ENCODE results near the gene OR9Q1. TPM values are rescaled to one million over a fixed set of nuclear protein-coding genes. Genes with fewer than 3 reads are reported as not detected.
"Not testable (repeated sequence)": the region's sequence is repeated elsewhere in the genome, so short reads cannot be mapped to it uniquely, and the experiment has no call there.

Gene OR9Q1, protein sequence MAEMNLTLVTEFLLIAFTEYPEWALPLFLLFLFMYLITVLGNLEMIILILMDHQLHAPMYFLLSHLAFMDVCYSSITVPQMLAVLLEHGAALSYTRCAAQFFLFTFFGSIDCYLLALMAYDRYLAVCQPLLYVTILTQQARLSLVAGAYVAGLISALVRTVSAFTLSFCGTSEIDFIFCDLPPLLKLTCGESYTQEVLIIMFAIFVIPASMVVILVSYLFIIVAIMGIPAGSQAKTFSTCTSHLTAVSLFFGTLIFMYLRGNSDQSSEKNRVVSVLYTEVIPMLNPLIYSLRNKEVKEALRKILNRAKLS
- total RNA-seq = under 1 TPM in 1 of 2 donors, not detected in 1; 0.61 TPM

DNA sequence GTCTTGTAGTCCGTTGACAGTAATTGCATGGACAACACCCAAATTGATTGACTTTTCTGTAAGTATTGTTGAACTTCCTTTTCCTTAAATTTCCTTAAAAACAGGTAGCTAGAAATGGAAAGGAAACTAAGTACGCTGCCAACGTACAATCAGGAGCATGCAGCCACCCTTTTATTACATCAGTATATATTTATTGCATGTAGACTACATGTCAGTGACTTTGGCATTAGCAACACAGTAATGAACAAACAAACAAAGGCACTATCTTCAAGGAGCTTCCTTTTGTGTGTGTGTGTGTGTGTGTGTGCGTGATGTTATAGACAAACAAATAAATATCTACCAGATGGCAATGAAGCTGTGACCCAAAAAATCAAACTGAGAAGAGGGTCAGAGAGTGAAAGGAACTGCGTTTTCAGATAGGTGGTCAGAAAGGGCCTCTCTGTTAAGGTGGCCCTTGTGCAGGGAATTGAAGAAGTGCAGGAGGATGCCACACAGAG is at the start of gene OR9Q1:
Gene OR9Q1 (plus strand): TSS at position 447 of the 497 bp plus-strand sequence. CDS start 155,564 bp downstream, outside the sequence.
- Mint-ChIP-seq H3K36me3 (ENCODE audit: low read depth) (no peaks in the 10 kb centered on the region), H3K9me3 (no peaks in the 10 kb centered on the region), H3K27ac (no peak within 1 kb of the TSS), H3K4me1 (no peaks in the 10 kb centered on the region), H3K27me3 (peaks cover 10% of the 10 kb centered on the region), H3K4me3 (no peak within 1 kb of the TSS)
- no peak for ATAC-seq (replicated peaks)

DNA sequence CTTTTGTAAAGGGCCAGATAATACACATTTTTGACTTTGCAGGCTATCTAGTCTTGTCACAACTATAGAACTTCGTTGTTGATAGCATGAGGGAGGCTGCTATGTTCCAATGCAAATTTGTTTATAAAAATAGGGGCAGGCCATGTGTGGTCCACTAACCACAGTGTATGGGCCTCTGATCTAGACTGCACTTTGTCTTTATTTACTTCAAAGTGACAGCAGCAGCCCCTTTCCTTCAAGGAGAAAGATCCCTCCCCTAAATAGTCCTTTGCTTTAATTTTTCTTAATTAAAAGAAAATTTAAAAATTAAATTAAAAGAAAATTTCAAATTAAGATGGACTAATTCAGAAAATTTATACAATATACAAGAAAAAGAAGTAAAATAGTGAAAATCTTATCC is 49.5 kb upstream of the OR9Q1 start:
- H3K27me3 Mint-ChIP-seq = peaks cover 20% of the 10 kb centered on the region
- no peak overlapping the region for H3K4me3 Mint-ChIP-seq
- H3K36me3 Mint-ChIP-seq (ENCODE audit: low read depth) = no peaks in the 10 kb centered on the region
- H3K27ac Mint-ChIP-seq = no peak overlapping the region
- no peaks in the 10 kb centered on the region for H3K9me3 Mint-ChIP-seq
- no peak for ATAC-seq (replicated peaks)
- no peaks in the 10 kb centered on the region for H3K4me1 Mint-ChIP-seq

DNA sequence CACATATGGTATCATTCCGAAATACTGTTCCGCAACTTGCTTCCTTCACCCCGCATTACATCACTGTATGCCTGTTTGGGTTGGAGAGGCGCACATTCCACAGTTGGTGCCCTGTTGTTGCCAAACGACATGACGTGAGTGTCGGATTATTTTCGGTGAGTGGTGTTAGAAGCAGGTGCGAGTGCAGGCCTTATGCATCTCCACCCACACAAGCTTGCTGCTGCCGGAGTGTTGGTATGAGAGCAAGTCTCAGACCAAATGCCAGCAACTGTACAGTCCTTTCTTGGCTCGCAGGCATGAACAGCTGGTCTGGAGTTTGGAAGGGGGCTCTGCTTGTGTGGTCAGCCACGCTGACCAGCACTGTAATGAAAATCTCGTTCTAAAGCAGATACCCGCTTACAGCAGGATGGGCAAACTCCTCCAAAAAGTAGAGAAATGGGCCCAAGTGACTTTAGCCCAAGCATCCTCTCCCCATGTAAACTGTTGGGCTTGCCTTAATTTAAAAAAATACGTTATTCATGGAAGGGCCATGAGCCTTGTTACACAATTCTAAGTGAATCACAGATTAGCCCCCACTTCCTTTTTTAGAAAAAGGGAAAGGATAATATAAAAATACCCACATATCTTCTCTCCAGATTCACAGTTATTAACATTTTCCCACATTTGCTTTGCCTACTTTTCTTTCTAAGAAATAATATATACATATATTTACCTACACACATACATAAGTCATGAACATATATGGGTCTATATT is 48.7 kb upstream of the OR9Q1 start:
- H3K27ac Mint-ChIP-seq = no peak overlapping the region
- peaks cover 21% of the 10 kb centered on the region for H3K27me3 Mint-ChIP-seq
- no peak for ATAC-seq (replicated peaks)
- H3K36me3 Mint-ChIP-seq (ENCODE audit: low read depth) = no peaks in the 10 kb centered on the region
- no peaks in the 10 kb centered on the region for H3K4me1 Mint-ChIP-seq
- no peak overlapping the region for H3K4me3 Mint-ChIP-seq
- no peaks in the 10 kb centered on the region for H3K9me3 Mint-ChIP-seq

DNA sequence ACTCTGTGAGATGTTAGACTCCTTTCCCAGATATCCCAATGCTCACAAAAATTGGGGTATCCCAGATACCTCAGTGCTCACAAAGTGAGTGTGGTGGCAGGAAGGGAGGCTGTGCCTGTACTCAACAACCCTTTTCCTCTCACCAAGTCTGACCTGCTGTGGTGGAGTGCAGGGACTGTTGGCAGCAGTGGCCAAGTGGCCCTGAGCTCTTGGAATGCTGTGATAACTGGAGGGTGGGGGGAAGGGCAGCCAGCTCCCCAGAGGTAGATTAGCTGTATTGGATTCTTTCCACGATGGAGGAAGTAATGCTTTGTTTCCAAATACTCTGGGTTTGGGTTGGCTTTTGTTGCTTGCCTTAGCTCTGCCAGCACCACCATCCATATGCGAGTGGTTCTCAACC is 46.0 kb upstream of the OR9Q1 start:
- Mint-ChIP-seq H3K27ac (no peak overlapping the region), H3K9me3 (no peaks in the 10 kb centered on the region), H3K36me3 (ENCODE audit: low read depth) (no peaks in the 10 kb centered on the region), H3K27me3 (peaks cover 13% of the 10 kb centered on the region), H3K4me3 (no peak overlapping the region), H3K4me1 (no peaks in the 10 kb centered on the region)
- no peak for ATAC-seq (replicated peaks)

DNA sequence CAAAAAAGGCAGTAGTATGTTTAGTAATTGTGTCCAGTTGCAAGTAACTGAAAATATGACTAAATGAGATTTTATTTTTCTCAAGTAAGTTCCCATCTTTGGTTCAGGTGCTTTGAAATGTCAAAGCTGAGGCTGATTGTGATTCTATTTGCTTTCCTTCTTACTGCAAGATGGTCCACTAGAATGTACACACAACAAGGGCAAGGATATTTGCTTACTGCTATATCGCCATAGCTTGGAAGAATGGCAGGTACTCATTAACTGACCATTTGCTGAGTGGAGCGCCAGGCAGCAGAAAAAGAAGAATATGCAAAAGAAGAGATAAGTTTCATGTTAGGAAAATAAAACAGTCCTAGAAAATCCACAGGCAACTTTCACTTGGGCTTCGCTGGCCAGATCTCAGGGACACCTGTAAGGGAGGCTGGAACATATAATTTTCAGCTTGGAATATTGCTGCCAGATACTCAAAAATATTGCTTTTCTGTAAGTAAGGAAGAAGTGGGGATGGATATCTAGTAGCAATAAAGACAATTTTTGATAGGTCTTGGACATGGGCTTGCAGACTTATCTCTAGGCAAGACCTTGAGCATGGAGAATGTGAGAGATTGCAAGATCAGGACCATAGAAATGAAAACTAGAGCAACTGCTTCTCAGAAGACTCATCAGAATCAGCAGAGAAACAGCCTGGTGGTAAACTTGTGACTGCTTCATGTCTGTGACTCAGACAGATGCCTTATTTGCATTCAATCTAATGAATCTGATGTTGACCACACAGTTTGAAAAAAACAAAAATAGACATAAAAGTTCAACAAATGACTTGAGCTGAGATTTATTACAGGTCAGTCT is 44.8 kb upstream of the OR9Q1 start:
- no peaks in the 10 kb centered on the region for H3K4me1 Mint-ChIP-seq
- ATAC-seq (replicated peaks) = no peak
- H3K27me3 Mint-ChIP-seq = peaks cover 13% of the 10 kb centered on the region
- no peaks in the 10 kb centered on the region for H3K9me3 Mint-ChIP-seq
- H3K4me3 Mint-ChIP-seq = no peak overlapping the region
- H3K36me3 Mint-ChIP-seq (ENCODE audit: low read depth) = no peaks in the 10 kb centered on the region
- H3K27ac Mint-ChIP-seq = no peak overlapping the region

DNA sequence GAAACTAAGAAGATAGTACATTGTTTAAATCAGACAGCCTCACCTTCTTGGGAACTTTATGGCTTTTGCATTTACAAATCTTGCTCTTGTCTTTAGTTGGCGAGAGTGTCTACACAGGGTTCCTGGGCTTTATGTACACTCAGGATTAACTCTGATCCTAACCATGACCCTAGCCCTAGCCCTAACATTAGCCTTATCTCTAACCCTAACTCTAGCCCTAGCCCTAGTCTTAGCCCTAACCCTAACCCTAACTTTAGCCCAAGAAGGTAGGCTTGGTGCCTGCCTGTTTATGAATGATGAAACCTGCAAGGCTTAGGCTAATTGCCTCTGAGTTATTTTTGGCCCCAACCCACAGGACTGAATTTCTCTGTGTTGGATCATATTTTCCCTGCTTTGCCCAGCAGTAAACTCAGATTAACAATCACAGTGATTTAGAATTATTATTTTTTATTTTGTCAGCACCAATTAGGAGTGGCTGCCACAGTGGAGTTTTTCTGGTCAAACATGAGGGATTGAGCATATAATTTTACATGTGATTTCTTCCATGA is 44.1 kb upstream of the OR9Q1 start:
- Mint-ChIP-seq H3K36me3 (ENCODE audit: low read depth) (no peaks in the 10 kb centered on the region), H3K27me3 (peaks cover 13% of the 10 kb centered on the region), H3K27ac (no peak overlapping the region), H3K9me3 (no peaks in the 10 kb centered on the region), H3K4me3 (no peak overlapping the region), H3K4me1 (no peaks in the 10 kb centered on the region)
- no peak for ATAC-seq (replicated peaks)

DNA sequence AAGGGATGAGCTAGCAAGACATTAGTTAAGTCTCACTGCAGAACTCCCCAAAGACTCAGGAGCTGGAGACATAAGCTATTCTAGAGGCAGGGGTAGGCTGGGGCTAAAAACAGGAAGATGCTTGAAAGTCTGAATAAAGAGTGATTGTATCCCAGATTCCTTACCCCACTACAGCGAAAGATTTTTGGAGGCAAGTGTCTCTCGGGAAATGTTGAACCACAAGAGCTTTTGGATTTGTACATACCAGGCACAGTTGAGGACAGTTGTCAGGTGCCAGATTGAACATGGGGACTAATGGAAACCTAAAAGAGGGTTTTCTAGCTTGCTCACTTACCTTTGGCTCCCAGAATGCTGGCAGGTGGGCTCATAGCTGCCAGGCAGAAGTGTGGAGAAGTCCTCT is 43.5 kb upstream of the OR9Q1 start:
- no peaks in the 10 kb centered on the region for H3K9me3 Mint-ChIP-seq
- no peak overlapping the region for H3K27ac Mint-ChIP-seq
- no peaks in the 10 kb centered on the region for H3K4me1 Mint-ChIP-seq
- no peaks in the 10 kb centered on the region for H3K36me3 Mint-ChIP-seq (ENCODE audit: low read depth)
- peaks cover 13% of the 10 kb centered on the region for H3K27me3 Mint-ChIP-seq
- ATAC-seq (replicated peaks) = no peak
- no peak overlapping the region for H3K4me3 Mint-ChIP-seq

DNA sequence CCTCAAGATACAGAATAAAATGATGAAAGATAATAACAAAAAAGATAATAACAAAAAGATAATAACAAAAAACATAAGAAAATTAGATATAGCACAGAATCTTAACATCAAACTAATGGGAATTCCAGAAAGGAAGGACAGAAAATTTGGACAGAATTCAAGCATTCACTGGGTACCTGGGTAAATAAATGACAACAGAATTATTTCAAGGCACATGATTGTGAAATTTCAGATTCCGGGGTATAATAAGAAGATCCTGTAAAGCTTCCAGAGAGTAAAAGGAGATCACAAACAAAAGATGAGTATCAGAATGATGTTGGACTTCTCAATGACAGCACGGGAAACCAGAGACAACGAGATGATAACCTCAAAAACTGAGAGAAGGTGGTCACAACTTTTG is 42.1 kb upstream of the OR9Q1 start:
- Mint-ChIP-seq H3K9me3 (no peaks in the 10 kb centered on the region), H3K4me1 (no peaks in the 10 kb centered on the region), H3K36me3 (ENCODE audit: low read depth) (no peaks in the 10 kb centered on the region), H3K27me3 (peaks cover 13% of the 10 kb centered on the region), H3K27ac (no peak overlapping the region), H3K4me3 (no peak overlapping the region)
- ATAC-seq (replicated peaks) = no peak

DNA sequence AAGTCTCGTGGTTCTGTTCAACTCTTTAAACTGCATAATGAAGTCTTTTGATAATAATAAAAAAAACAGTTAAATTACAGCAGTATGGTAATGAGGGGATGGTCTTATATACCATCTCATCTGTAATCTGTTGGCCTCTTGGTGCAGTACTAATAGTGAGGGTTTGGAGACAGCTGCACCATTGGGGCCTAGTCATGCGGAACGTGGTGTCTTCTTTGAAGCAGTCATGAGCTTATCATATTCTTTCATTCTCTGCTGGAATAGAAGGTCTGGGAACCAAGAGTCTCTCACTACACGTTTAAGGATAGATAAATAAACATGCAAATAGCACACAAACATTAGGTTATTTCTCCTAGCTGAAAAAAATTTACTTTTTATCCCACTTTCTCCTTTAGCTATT is 40.9 kb upstream of the OR9Q1 start:
- Mint-ChIP-seq H3K9me3 (no peaks in the 10 kb centered on the region), H3K27me3 (peaks cover 13% of the 10 kb centered on the region), H3K4me3 (no peak overlapping the region), H3K36me3 (ENCODE audit: low read depth) (no peaks in the 10 kb centered on the region), H3K27ac (no peak overlapping the region), H3K4me1 (no peaks in the 10 kb centered on the region)
- no peak for ATAC-seq (replicated peaks)

DNA sequence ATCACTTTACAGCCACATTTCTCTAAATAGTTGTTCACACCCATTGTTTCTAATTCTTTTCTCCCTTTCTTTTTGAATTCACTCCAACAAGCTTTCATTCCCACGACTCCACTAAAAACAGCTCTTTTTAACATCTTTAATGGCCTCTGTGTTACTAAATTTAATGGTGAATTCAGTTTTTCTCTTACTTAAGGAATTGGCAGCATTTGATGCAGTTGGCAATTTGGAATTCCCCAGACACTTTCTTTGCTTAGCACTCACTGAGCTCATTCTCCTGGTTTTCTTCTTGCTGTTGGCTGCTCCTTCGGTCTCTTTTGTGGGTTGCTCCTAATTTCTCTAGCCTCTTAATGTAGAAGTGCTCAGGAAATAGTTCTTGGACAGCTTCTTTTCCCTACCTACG is 40.5 kb upstream of the OR9Q1 start:
- Mint-ChIP-seq H3K27me3 (peaks cover 10% of the 10 kb centered on the region), H3K4me1 (no peaks in the 10 kb centered on the region), H3K27ac (no peak overlapping the region), H3K36me3 (ENCODE audit: low read depth) (no peaks in the 10 kb centered on the region), H3K4me3 (no peak overlapping the region), H3K9me3 (no peaks in the 10 kb centered on the region)
- no peak for ATAC-seq (replicated peaks)

DNA sequence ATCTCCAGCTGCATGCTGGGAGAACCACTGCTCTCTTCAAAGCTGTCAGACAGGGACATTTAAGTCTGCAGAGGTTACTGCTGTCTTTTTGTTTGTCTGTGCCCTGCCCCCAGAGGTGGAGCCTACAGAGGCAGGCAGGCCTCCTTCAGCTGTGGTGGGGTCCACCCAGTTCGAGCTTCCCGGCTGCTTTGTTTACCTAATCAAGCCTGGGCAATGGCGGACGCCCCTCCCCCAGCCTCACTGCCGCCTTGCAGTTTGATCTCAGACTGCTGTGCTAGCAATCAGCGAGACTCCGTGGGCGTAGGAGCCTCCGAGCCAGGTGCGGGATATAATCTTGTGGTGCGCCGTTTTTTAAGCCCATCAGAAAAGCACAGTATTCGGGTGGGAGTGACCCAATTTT is 24.2 kb upstream of the OR9Q1 start:
- H3K9me3 Mint-ChIP-seq; H3K27ac Mint-ChIP-seq; ATAC-seq (replicated peaks); H3K36me3 Mint-ChIP-seq (ENCODE audit: low read depth); H3K4me3 Mint-ChIP-seq; H3K4me1 Mint-ChIP-seq: not testable (repeated sequence)
- H3K27me3 Mint-ChIP-seq = peaks cover 19% of the 10 kb centered on the region

DNA sequence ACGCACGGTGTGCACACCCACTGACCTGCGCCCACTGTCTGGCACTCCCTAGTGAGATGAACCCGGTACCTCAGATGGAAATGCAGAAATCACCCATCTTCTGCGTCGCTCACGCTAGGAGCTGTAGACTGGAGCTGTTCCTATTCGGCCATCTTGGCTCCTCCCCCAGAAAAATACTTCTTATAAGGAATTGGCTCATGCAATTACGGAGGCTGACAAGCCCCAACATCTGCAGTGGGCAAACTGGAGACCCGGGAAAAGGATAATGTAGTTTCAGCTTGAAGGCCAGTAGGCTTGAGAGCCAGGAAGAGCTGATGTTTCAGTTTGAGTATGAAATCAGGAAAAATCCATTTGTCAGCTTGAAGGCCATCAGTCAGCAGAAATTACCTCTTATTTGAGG is 23.7 kb upstream of the OR9Q1 start:
- not testable (repeated sequence) for H3K9me3 Mint-ChIP-seq; ATAC-seq (replicated peaks); H3K4me3 Mint-ChIP-seq; H3K36me3 Mint-ChIP-seq (ENCODE audit: low read depth); H3K27ac Mint-ChIP-seq; H3K4me1 Mint-ChIP-seq
- peaks cover 20% of the 10 kb centered on the region for H3K27me3 Mint-ChIP-seq

DNA sequence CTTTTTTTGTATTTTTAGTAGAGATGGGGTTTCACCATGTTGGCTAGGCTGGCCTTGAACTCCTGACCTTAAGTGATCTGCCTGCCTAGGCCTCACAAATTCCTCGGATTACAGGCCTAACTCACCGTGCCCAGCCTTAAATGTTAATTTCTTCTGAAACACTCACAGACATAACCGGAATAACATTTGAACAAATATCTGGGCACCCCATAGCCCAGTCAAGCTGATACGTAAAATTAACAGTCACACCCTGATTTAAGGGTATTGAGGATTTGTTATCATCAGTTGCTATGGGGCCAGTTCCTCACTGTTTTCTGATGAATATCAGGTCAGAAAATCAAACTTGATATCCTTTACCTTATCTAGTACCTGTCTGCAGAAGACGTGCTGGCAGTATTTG is 23.0 kb upstream of the OR9Q1 start:
- H3K4me3 Mint-ChIP-seq = no peak overlapping the region
- ATAC-seq (replicated peaks) = no peak
- H3K27me3 Mint-ChIP-seq = peaks cover 25% of the 10 kb centered on the region
- H3K27ac Mint-ChIP-seq = no peak overlapping the region
- no peaks in the 10 kb centered on the region for H3K36me3 Mint-ChIP-seq (ENCODE audit: low read depth)
- no peaks in the 10 kb centered on the region for H3K4me1 Mint-ChIP-seq
- H3K9me3 Mint-ChIP-seq = no peaks in the 10 kb centered on the region

DNA sequence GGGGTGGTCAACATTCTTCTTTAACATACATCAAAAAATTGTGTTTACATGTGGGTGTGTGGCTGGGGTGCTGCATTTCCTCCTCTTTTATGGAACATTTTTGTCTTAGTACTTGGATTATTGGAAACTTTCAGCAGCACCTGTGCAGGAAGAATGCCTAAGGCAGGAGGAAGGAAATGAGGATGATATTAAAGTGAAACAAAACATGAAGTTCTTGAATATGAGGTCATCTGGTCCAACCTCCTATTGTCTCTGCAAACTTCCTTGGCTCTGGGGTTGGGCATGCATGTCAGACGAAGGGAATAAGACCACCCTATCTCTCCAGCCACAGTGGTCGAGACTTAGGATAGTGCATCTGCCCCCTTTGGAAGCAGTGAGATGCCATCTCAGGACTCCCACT is 20.6 kb upstream of the OR9Q1 start:
- H3K27me3 Mint-ChIP-seq = peaks cover 25% of the 10 kb centered on the region
- ATAC-seq (replicated peaks) = no peak

More for the DNA sequence above, 20.6 kb upstream of the OR9Q1 start:
- no peak overlapping the region for H3K4me3 Mint-ChIP-seq
- H3K36me3 Mint-ChIP-seq (ENCODE audit: low read depth) = no peaks in the 10 kb centered on the region
- H3K4me1 Mint-ChIP-seq = no peaks in the 10 kb centered on the region
- H3K27ac Mint-ChIP-seq = no peak overlapping the region
- H3K9me3 Mint-ChIP-seq = no peaks in the 10 kb centered on the region
